WTC11 (cell line): Measurements from ENCODE around the gene PLBD2. TPM values are rescaled to one million over a fixed set of nuclear protein-coding genes. Genes with fewer than 3 reads are reported as not detected.
A peak's percentile ranks its signal among the peaks of the same experiment; 100 is the strongest.

Experiments
- CBFB ChIP-seq: sonication (generic); formaldehyde crosslinking; IDR thresholded peaks from 2 replicates; pipeline ENCODE4 v1.8.1; 2022; ENCODE audit warnings: mild to moderate bottlenecking, low read depth, missing genetic modification reagents
- CREB1 ChIP-seq: sonication (generic); formaldehyde crosslinking; IDR thresholded peaks from 2 replicates; pipeline ENCODE4 v1.8.0; 2023; ENCODE audit warnings: mild to moderate bottlenecking, missing genetic modification reagents
- ETV6 ChIP-seq: sonication (generic); formaldehyde crosslinking; IDR thresholded peaks from 2 replicates; pipeline ENCODE4 v1.8.1; 2022; ENCODE audit warnings: mild to moderate bottlenecking, missing genetic modification reagents
- FOXK1 ChIP-seq: sonication (generic); formaldehyde crosslinking; IDR thresholded peaks from 2 replicates; pipeline ENCODE4 v1.8.0; 2022; ENCODE audit warnings: mild to moderate bottlenecking, moderate library complexity, missing genetic modification reagents
- GRHL2 ChIP-seq: fragments of 250-450 bp; sonication (Bioruptor Pico); IDR thresholded peaks from 2 replicates; pipeline ENCODE4 v1.8.0; 2022; ENCODE audit warnings: mild to moderate bottlenecking, moderate library complexity; ENCODE audit not compliant: insufficient replicate concordance, severe bottlenecking
- JAZF1 ChIP-seq: fragments of 250-450 bp; sonication (Bioruptor Pico); IDR thresholded peaks from 2 replicates; pipeline ENCODE4 v1.9.0; 2021; ENCODE audit warnings: moderate library complexity, mild to moderate bottlenecking, inconsistent platforms
- JUN ChIP-seq: sonication (generic); formaldehyde crosslinking; IDR thresholded peaks from 2 replicates; pipeline ENCODE4 v1.8.0; 2023; ENCODE audit warnings: mild to moderate bottlenecking, missing genetic modification reagents
- KAT7 ChIP-seq: sonication (generic); formaldehyde crosslinking; IDR thresholded peaks from 2 replicates; pipeline ENCODE4 v1.8.1; 2023; ENCODE audit warnings: missing genetic modification reagents, mild to moderate bottlenecking, borderline replicate concordance
- NFE2L1 ChIP-seq: sonication (generic); formaldehyde crosslinking; IDR thresholded peaks from 2 replicates; pipeline ENCODE4 v1.8.1; 2023; ENCODE audit warnings: missing genetic modification reagents
- NR2C2 ChIP-seq: sonication (generic); formaldehyde crosslinking; IDR thresholded peaks from 2 replicates; pipeline ENCODE4 v1.8.0; 2022; ENCODE audit warnings: mild to moderate bottlenecking, missing genetic modification reagents
- OVOL2 ChIP-seq: fragments of 250-450 bp; sonication (Bioruptor Pico); IDR thresholded peaks from 2 replicates; pipeline ENCODE4 v1.9.0; 2021; ENCODE audit warnings: mild to moderate bottlenecking, borderline replicate concordance
- PRRX2 ChIP-seq: fragments of 250-450 bp; sonication (Bioruptor Pico); IDR thresholded peaks from 2 replicates; pipeline ENCODE4 v1.8.0; 2021; ENCODE audit warnings: mild to moderate bottlenecking
- TCF7 ChIP-seq: sonication (generic); formaldehyde crosslinking; IDR thresholded peaks from 2 replicates; pipeline ENCODE4 v1.8.0; 2022; ENCODE audit warnings: mild to moderate bottlenecking, low read depth, missing genetic modification reagents, moderate library complexity
- TEAD4 ChIP-seq: sonication (generic); formaldehyde crosslinking; IDR thresholded peaks from 2 replicates; pipeline ENCODE4 v1.8.0; 2022; ENCODE audit warnings: mild to moderate bottlenecking, missing genetic modification reagents
- ZNF121 ChIP-seq: sonication (generic); formaldehyde crosslinking; IDR thresholded peaks from 2 replicates; pipeline ENCODE4 v1.8.0; 2023; ENCODE audit warnings: missing genetic modification reagents
- ZNF138 ChIP-seq: sonication (generic); formaldehyde crosslinking; conservative IDR thresholded peaks from 2 replicates; pipeline ENCODE4 v1.8.1; 2022; ENCODE audit warnings: mild to moderate bottlenecking, moderate library complexity, missing genetic modification reagents
- ZNF317 ChIP-seq: sonication (generic); formaldehyde crosslinking; IDR thresholded peaks from 2 replicates; pipeline ENCODE4 v1.8.1; 2023; ENCODE audit warnings: low read depth, mild to moderate bottlenecking, moderate library complexity, missing genetic modification reagents, borderline replicate concordance
- ZNF416 ChIP-seq: fragments of 250-450 bp; sonication (Bioruptor Pico); IDR thresholded peaks from 2 replicates; pipeline ENCODE4 v1.9.0; 2021; ENCODE audit warnings: mild to moderate bottlenecking, inconsistent platforms
- ZNF423 ChIP-seq: fragments of 250-450 bp; sonication (Bioruptor Pico); IDR thresholded peaks from 2 replicates; pipeline ENCODE4 v2.1.2; 2022; ENCODE audit warnings: mild to moderate bottlenecking, moderate library complexity
- ZNF671 ChIP-seq: fragments of 250-450 bp; sonication (Bioruptor Pico); IDR thresholded peaks from 2 replicates; pipeline ENCODE4 v1.8.0; 2021; ENCODE audit warnings: mild to moderate bottlenecking
- total RNA-seq: library from RNA; stranded (reverse); gene quantifications from 3 replicates; pipeline ENCODE4 v1.2.3, GENCODE V29; 2021
- TF ChIP-seq, protein P1 (sequence below): sonication (generic); formaldehyde crosslinking; IDR thresholded peaks from 2 replicates; pipeline ENCODE4 v1.8.1; 2022; ENCODE audit warnings: mild to moderate bottlenecking, missing genetic modification reagents, moderate library complexity, borderline replicate concordance
- TF ChIP-seq, protein P2 (sequence below): sonication (generic); formaldehyde crosslinking; IDR thresholded peaks from 2 replicates; pipeline ENCODE4 v1.8.1; 2022; ENCODE audit warnings: missing genetic modification reagents, borderline replicate concordance
- TF ChIP-seq, protein P3 (sequence below): sonication (generic); formaldehyde crosslinking; IDR thresholded peaks from 2 replicates; pipeline ENCODE4 v1.8.0; 2023; ENCODE audit warnings: missing genetic modification reagents, mild to moderate bottlenecking, borderline replicate concordance
- TF ChIP-seq, protein P4 (sequence below): fragments of 250-450 bp; sonication (Bioruptor Pico); IDR thresholded peaks from 2 replicates; pipeline ENCODE4 v1.9.0; 2021; ENCODE audit warnings: mild to moderate bottlenecking
- TF ChIP-seq, protein P5 (sequence below): fragments of 250-450 bp; sonication (Bioruptor Pico); IDR thresholded peaks from 2 replicates; pipeline ENCODE4 v1.9.0; 2021; ENCODE audit warnings: moderate library complexity, mild to moderate bottlenecking, inconsistent platforms, borderline replicate concordance
- TF ChIP-seq, protein P6 (sequence below): fragments of 250-450 bp; sonication (Bioruptor Pico); IDR thresholded peaks from 2 replicates; pipeline ENCODE4 v1.9.0; 2021; ENCODE audit warnings: mild to moderate bottlenecking
- TF ChIP-seq, protein P7 (sequence below): sonication (generic); formaldehyde crosslinking; IDR thresholded peaks from 2 replicates; pipeline ENCODE4 v1.8.1; 2023; ENCODE audit warnings: mild to moderate bottlenecking, moderate library complexity, missing genetic modification reagents

Gene PLBD2
- total RNA-seq, 1 experiment from 2014 or later: 34.8 TPM

DNA sequence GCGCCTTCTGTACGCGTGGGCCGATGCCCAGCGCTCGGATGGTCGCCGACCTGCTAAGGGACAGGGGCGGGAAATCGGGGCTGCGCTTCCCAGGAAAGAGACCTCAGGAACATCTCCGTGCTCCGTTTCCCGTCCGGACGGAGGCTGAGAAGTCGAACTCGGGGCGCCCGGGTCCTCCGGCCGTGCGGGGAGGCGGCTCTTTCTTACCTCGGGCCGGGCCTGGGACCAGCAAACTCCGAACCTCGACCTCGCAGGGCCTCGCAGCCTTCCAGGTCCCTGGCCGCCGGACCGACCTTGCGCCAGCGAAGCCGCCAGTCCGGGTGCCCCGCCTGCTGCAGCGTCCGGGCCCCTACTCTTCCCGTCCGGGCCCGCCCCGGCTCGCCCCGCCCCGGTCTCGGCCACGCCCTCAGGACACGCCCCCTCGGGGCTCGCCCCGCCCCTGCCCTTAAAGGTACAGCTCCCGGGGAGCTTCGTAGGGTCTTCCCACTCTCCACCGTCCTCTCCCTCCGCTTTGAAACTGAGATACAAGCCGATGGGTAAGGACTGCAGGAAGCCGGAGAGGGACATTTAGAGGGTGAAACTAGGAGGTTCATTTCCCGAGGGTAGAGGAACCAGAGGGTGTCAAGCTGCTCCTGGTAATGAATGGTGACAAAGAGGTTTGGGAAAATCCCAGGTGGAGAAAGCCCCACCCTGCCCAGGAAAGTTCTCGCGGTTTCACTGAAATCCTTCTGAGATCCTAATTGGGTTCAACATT, 23.4 kb upstream of the PLBD2 start, which contains the start of gene SLC8B1 (continued):
- no peak for TF ChIP-seq ZNF317
- TF ChIP-seq, protein P1, sequence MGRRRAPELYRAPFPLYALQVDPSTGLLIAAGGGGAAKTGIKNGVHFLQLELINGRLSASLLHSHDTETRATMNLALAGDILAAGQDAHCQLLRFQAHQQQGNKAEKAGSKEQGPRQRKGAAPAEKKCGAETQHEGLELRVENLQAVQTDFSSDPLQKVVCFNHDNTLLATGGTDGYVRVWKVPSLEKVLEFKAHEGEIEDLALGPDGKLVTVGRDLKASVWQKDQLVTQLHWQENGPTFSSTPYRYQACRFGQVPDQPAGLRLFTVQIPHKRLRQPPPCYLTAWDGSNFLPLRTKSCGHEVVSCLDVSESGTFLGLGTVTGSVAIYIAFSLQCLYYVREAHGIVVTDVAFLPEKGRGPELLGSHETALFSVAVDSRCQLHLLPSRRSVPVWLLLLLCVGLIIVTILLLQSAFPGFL: no peak
- TF ChIP-seq JUN (CRISPR knock-in tag): no peak
- TF ChIP-seq TEAD4 (CRISPR knock-in tag): no peak
- TF ChIP-seq OVOL2 (CRISPR knock-in tag): no peak
- TF ChIP-seq, protein P2, sequence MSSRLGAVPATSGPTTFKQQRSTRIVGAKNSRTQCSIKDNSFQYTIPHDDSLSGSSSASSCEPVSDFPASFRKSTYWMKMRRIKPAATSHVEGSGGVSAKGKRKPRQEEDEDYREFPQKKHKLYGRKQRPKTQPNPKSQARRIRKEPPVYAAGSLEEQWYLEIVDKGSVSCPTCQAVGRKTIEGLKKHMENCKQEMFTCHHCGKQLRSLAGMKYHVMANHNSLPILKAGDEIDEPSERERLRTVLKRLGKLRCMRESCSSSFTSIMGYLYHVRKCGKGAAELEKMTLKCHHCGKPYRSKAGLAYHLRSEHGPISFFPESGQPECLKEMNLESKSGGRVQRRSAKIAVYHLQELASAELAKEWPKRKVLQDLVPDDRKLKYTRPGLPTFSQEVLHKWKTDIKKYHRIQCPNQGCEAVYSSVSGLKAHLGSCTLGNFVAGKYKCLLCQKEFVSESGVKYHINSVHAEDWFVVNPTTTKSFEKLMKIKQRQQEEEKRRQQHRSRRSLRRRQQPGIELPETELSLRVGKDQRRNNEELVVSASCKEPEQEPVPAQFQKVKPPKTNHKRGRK (CRISPR knock-in tag): no peak
- TF ChIP-seq, protein P3, sequence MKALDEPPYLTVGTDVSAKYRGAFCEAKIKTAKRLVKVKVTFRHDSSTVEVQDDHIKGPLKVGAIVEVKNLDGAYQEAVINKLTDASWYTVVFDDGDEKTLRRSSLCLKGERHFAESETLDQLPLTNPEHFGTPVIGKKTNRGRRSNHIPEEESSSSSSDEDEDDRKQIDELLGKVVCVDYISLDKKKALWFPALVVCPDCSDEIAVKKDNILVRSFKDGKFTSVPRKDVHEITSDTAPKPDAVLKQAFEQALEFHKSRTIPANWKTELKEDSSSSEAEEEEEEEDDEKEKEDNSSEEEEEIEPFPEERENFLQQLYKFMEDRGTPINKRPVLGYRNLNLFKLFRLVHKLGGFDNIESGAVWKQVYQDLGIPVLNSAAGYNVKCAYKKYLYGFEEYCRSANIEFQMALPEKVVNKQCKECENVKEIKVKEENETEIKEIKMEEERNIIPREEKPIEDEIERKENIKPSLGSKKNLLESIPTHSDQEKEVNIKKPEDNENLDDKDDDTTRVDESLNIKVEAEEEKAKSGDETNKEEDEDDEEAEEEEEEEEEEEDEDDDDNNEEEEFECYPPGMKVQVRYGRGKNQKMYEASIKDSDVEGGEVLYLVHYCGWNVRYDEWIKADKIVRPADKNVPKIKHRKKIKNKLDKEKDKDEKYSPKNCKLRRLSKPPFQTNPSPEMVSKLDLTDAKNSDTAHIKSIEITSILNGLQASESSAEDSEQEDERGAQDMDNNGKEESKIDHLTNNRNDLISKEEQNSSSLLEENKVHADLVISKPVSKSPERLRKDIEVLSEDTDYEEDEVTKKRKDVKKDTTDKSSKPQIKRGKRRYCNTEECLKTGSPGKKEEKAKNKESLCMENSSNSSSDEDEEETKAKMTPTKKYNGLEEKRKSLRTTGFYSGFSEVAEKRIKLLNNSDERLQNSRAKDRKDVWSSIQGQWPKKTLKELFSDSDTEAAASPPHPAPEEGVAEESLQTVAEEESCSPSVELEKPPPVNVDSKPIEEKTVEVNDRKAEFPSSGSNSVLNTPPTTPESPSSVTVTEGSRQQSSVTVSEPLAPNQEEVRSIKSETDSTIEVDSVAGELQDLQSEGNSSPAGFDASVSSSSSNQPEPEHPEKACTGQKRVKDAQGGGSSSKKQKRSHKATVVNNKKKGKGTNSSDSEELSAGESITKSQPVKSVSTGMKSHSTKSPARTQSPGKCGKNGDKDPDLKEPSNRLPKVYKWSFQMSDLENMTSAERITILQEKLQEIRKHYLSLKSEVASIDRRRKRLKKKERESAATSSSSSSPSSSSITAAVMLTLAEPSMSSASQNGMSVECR (CRISPR knock-in tag): peak; percentile 57; the same call in 1 of the 2 replicates
- no peak for TF ChIP-seq FOXK1 (CRISPR knock-in tag)
- TF ChIP-seq, protein P4, sequence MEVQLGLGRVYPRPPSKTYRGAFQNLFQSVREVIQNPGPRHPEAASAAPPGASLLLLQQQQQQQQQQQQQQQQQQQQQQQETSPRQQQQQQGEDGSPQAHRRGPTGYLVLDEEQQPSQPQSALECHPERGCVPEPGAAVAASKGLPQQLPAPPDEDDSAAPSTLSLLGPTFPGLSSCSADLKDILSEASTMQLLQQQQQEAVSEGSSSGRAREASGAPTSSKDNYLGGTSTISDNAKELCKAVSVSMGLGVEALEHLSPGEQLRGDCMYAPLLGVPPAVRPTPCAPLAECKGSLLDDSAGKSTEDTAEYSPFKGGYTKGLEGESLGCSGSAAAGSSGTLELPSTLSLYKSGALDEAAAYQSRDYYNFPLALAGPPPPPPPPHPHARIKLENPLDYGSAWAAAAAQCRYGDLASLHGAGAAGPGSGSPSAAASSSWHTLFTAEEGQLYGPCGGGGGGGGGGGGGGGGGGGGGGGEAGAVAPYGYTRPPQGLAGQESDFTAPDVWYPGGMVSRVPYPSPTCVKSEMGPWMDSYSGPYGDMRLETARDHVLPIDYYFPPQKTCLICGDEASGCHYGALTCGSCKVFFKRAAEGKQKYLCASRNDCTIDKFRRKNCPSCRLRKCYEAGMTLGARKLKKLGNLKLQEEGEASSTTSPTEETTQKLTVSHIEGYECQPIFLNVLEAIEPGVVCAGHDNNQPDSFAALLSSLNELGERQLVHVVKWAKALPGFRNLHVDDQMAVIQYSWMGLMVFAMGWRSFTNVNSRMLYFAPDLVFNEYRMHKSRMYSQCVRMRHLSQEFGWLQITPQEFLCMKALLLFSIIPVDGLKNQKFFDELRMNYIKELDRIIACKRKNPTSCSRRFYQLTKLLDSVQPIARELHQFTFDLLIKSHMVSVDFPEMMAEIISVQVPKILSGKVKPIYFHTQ (CRISPR knock-in tag): no peak
- no peak for TF ChIP-seq ZNF138
- no peak for TF ChIP-seq PRRX2 (CRISPR knock-in tag)
- TF ChIP-seq ZNF121 (CRISPR knock-in tag): no peak
- TF ChIP-seq ETV6: 0 out of 2 replicates have a peak, but pooled peaks have one; percentile 24
- TF ChIP-seq KAT7 (CRISPR knock-in tag): no peak
- no peak for TF ChIP-seq ZNF423
- TF ChIP-seq JAZF1: no peak
- TF ChIP-seq ZNF671 (CRISPR knock-in tag): no peak
- no peak for TF ChIP-seq CBFB (CRISPR knock-in tag)
- TF ChIP-seq CREB1 (CRISPR knock-in tag): no peak
- TF ChIP-seq ZNF416 (CRISPR knock-in tag): no peak
- TF ChIP-seq NR2C2: no peak
- TF ChIP-seq, protein P5, sequence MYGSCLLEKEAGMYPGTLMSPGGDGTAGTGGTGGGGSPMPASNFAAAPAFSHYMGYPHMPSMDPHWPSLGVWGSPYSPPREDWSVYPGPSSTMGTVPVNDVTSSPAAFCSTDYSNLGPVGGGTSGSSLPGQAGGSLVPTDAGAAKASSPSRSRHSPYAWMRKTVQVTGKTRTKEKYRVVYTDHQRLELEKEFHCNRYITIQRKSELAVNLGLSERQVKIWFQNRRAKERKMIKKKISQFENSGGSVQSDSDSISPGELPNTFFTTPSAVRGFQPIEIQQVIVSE (CRISPR knock-in tag): no peak
- no peak for TF ChIP-seq GRHL2 (CRISPR knock-in tag)
- TF ChIP-seq NFE2L1 (CRISPR knock-in tag): 0 out of 2 replicates have a peak, but pooled peaks have one; percentile 32
- no peak for TF ChIP-seq TCF7 (CRISPR knock-in tag)
- TF ChIP-seq, protein P6, sequence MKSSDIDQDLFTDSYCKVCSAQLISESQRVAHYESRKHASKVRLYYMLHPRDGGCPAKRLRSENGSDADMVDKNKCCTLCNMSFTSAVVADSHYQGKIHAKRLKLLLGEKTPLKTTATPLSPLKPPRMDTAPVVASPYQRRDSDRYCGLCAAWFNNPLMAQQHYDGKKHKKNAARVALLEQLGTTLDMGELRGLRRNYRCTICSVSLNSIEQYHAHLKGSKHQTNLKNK (CRISPR knock-in tag): no peak
- TF ChIP-seq, protein P7, sequence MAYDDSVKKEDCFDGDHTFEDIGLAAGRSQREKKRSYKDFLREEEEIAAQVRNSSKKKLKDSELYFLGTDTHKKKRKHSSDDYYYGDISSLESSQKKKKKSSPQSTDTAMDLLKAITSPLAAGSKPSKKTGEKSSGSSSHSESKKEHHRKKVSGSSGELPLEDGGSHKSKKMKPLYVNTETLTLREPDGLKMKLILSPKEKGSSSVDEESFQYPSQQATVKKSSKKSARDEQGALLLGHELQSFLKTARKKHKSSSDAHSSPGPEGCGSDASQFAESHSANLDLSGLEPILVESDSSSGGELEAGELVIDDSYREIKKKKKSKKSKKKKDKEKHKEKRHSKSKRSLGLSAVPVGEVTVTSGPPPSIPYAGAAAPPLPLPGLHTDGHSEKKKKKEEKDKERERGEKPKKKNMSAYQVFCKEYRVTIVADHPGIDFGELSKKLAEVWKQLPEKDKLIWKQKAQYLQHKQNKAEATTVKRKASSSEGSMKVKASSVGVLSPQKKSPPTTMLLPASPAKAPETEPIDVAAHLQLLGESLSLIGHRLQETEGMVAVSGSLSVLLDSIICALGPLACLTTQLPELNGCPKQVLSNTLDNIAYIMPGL (CRISPR knock-in tag): peak; percentile 78; the same call in 1 of the 2 replicates
